GM12801 (cell line): Measurements from ENCODE around the gene FLII.

Experiments used
- CTCF ChIP-seq: IDR thresholded peaks from one replicate; pipeline ENCODE4 v1.5.1; 2011; ENCODE audit warnings: control low read depth; ENCODE audit not compliant: insufficient read length; ENCODE audit errors: extremely low read depth

Gene FLII

GRCh38 chr17:18227635-18228034 lies 30.9 kb downstream of the FLII start:
- TF ChIP-seq CTCF, result no peak

- no peak for TF ChIP-seq CTCF
Measured at GRCh38 chr17:18226284-18226945, 32.1 kb downstream of the FLII start.

- no peak for TF ChIP-seq CTCF
Measured at GRCh38 chr17:18225642-18226283, 32.8 kb downstream of the FLII start.

GRCh38 chr17:18225121-18225641 lies 33.4 kb downstream of the FLII start, which contains the start of gene LLGL1:
Gene LLGL1 (plus strand): TSS chr17:18225635. CDS start chr17:18225683, 48 bp downstream.
- no peak for TF ChIP-seq CTCF

- no peak for TF ChIP-seq CTCF
Measured at GRCh38 chr17:18224387-18225120, 34.0 kb downstream of the FLII start.

- no peak for TF ChIP-seq CTCF
Measured at GRCh38 chr17:18224053-18224386, 34.5 kb downstream of the FLII start.

GRCh38 chr17:18218756-18219415 lies 39.7 kb downstream of the FLII start:
- no peak for TF ChIP-seq CTCF
